Type B pancreatic cell (in vitro differentiated cells): ENCODE results near the gene MZT2B. TPM values are rescaled to one million over a fixed set of nuclear protein-coding genes. Genes with fewer than 3 reads are reported as not detected.
"Not testable (repeated sequence)": the region's sequence is repeated elsewhere in the genome, so short reads cannot be mapped to it uniquely, and the experiment has no call there.

Experiments
- DNase-seq: peaks from one replicate; pipeline ENCODE4 v3.0.0; 2021; ENCODE audit warnings: mixed read lengths; ENCODE audit not compliant: unreplicated experiment; ENCODE audit errors: extremely low spot score
- H3K27ac Mint-ChIP-seq: 2 replicates; pipeline ENCODE4 v1.8.0; 2021; ENCODE audit warnings: mild to moderate bottlenecking, mixed read lengths
- H3K27me3 Mint-ChIP-seq: 2 replicates; pipeline ENCODE4 v1.8.0; 2021; ENCODE audit warnings: mixed read lengths
- H3K36me3 Mint-ChIP-seq: 2 replicates; pipeline ENCODE4 v1.8.0; 2021; ENCODE audit warnings: mixed read lengths
- H3K4me1 Mint-ChIP-seq: one replicate; pipeline ENCODE4 v1.8.0; 2021; ENCODE audit warnings: mixed read lengths; ENCODE audit not compliant: unreplicated experiment
- H3K4me3 Mint-ChIP-seq: 2 replicates; pipeline ENCODE4 v1.8.0; 2021; ENCODE audit warnings: mild to moderate bottlenecking, mixed read lengths
- H3K9me3 Mint-ChIP-seq: 2 replicates; pipeline ENCODE4 v1.8.0; 2021; ENCODE audit warnings: mixed read lengths
- CTCF ChIP-seq: fragments of 200-600 bp; sonication (generic); conservative IDR thresholded peaks from 2 replicates; pipeline ENCODE4 v1.5.0; 2021; ENCODE audit warnings: antibody characterized with exemption, mild to moderate bottlenecking
- total RNA-seq: library from RNA; stranded (reverse); gene quantifications from 2 replicates; pipeline ENCODE4 v1.2.1, GENCODE V29; 2021; ENCODE audit warnings: low replicate concordance

The MZT2B gene
- total RNA-seq, 1 donor from 2014 or later, result 224 TPM

GRCh38 chr2:130169896-130170295, 12.2 kb upstream of the MZT2B start:
- no peak for DNase-seq
- H3K27ac Mint-ChIP-seq, result no peak overlapping the region
- H3K4me1 Mint-ChIP-seq, result no peaks in the 10 kb centered on the region
- no peaks in the 10 kb centered on the region for H3K27me3 Mint-ChIP-seq
- H3K9me3 Mint-ChIP-seq, result no peaks in the 10 kb centered on the region
- no peak overlapping the region for H3K4me3 Mint-ChIP-seq
- peaks cover 18% of the 10 kb centered on the region for H3K36me3 Mint-ChIP-seq
- no peak for TF ChIP-seq CTCF

GRCh38 chr2:130174866-130175265, 7.2 kb upstream of the MZT2B start:
- H3K4me3 Mint-ChIP-seq, H3K27me3 Mint-ChIP-seq, H3K9me3 Mint-ChIP-seq, H3K27ac Mint-ChIP-seq, H3K36me3 Mint-ChIP-seq, DNase-seq, H3K4me1 Mint-ChIP-seq: not testable (repeated sequence)

GRCh38 chr2:130180404-130181324, 1.4 kb upstream of the MZT2B start:
- not testable (repeated sequence) for H3K4me1 Mint-ChIP-seq, H3K9me3 Mint-ChIP-seq, H3K27me3 Mint-ChIP-seq, DNase-seq, H3K36me3 Mint-ChIP-seq
- Mint-ChIP-seq H3K4me3 (peak overlapping the region; percentile 94), H3K27ac (peak overlapping the region; percentile 89)

GRCh38 chr2:130181325-130181879, 660 bp upstream of the MZT2B start, which contains the start of gene SMPD4:
Gene SMPD4, minus strand, starts transcription at chr2:130181602. Its CDS starts 5,010 bp downstream, at chr2:130176592.
- no peak for TF ChIP-seq CTCF
- DNase-seq, result peak; percentile 98
- Mint-ChIP-seq H3K36me3 (peaks cover 5% of the 10 kb centered on the region), H3K27ac (peak within 1 kb of the TSS; percentile 89), H3K27me3 (no peaks in the 10 kb centered on the region), H3K9me3 (no peaks in the 10 kb centered on the region), H3K4me3 (peak within 1 kb of the TSS; percentile 94), H3K4me1 (peaks cover 9% of the 10 kb centered on the region)

- H3K27ac Mint-ChIP-seq, H3K4me1 Mint-ChIP-seq, H3K9me3 Mint-ChIP-seq, H3K27me3 Mint-ChIP-seq, H3K36me3 Mint-ChIP-seq, DNase-seq: not testable (repeated sequence)
- H3K4me3 Mint-ChIP-seq, result peak overlapping the region; percentile 87
Observed at GRCh38 chr2:130182826-130183511, 907 bp downstream of the MZT2B start.

- TF ChIP-seq CTCF, result no peak
- H3K27me3 Mint-ChIP-seq, result no peaks in the 10 kb centered on the region
- H3K4me1 Mint-ChIP-seq, result peaks cover 4% of the 10 kb centered on the region
- no peaks in the 10 kb centered on the region for H3K36me3 Mint-ChIP-seq
- no peak for DNase-seq
- peak overlapping the region; percentile 82 for H3K27ac Mint-ChIP-seq
- peak overlapping the region; percentile 87 for H3K4me3 Mint-ChIP-seq
- H3K9me3 Mint-ChIP-seq, result no peaks in the 10 kb centered on the region
Observed at GRCh38 chr2:130183512-130184373, 1.7 kb downstream of the MZT2B start.
